H1 (cell line): ENCODE measurements around the gene PCDHGA1. TPM values are rescaled to one million over a fixed set of nuclear protein-coding genes. Genes with fewer than 3 reads are reported as not detected.

ENCODE experiments used
- BCL11A ChIP-seq, 2 experiments: IDR thresholded peaks; one replicate each; pipeline ENCODE4 v1.6.1; 2011; ENCODE audit warnings: low read depth in 2 of 2, low read length in 2 of 2, mild to moderate bottlenecking in 2 of 2
- BRCA1 ChIP-seq: IDR thresholded peaks from 2 replicates; pipeline ENCODE4 v1.6.1; 2012; ENCODE audit warnings: low read depth, low read length, improper control_type of control experiment
- RBBP5 ChIP-seq: IDR thresholded peaks from 2 replicates; pipeline ENCODE4 v1.7.1; 2012; ENCODE audit warnings: low read depth, mild to moderate bottlenecking, inconsistent platforms, low read length, moderate library complexity, borderline replicate concordance
- TCF12 ChIP-seq: IDR thresholded peaks from 2 replicates; pipeline ENCODE4 v1.6.1; 2011; ENCODE audit warnings: low read depth, mild to moderate bottlenecking, low read length
- polyA plus RNA-seq, 7 experiments: library from polyadenylated mRNA; depleted of rRNA in 3 of 7; stranded (reverse) in 5 of 7; unstranded in 2 of 7; fragments of >200 nt in 5 of 7; fragments of 200-250 nt in 2 of 7; gene quantifications; 1 replicate in 5 of 7; 2 replicates in 1 of 7; 4 replicates in 1 of 7; pipeline versions ENCODE4 v1.2.1 to v1.2.3, GENCODE V29; 2011 to 2013; ENCODE audit warnings: missing spikeins in 2 of 7, mixed read lengths in 2 of 7
- total RNA-seq: library from RNA; stranded (reverse); fragmentation: NEBNext Ultra II Directional; extraction: Animal tissue kit (Norgen Biotek cat#: 25700); gene quantifications from 2 replicates; pipeline ENCODE4 v1.2.1, GENCODE V29; 2021
- TF ChIP-seq, protein P1 (sequence below), 3 experiments: IDR thresholded peaks; 1 replicate in 2 of 3; 2 replicates in 1 of 3; pipeline versions ENCODE4 v1.5.1 to v1.6.1; 2011; ENCODE audit warnings: low read length in 3 of 3, mild to moderate bottlenecking in 3 of 3, inconsistent platforms in 2 of 3, low read depth in 1 of 3, moderate library complexity in 1 of 3; ENCODE audit not compliant: insufficient read depth in 1 of 3; ENCODE audit errors: control extremely low read depth in 1 of 3

PCDHGA1 gene
- total and polyA plus RNA-seq, 2 of the 8 experiments (the other 6 are each of a cell fraction or from before 2014, with no cell fraction given), result 0.57 to 0.89 TPM

DNA sequence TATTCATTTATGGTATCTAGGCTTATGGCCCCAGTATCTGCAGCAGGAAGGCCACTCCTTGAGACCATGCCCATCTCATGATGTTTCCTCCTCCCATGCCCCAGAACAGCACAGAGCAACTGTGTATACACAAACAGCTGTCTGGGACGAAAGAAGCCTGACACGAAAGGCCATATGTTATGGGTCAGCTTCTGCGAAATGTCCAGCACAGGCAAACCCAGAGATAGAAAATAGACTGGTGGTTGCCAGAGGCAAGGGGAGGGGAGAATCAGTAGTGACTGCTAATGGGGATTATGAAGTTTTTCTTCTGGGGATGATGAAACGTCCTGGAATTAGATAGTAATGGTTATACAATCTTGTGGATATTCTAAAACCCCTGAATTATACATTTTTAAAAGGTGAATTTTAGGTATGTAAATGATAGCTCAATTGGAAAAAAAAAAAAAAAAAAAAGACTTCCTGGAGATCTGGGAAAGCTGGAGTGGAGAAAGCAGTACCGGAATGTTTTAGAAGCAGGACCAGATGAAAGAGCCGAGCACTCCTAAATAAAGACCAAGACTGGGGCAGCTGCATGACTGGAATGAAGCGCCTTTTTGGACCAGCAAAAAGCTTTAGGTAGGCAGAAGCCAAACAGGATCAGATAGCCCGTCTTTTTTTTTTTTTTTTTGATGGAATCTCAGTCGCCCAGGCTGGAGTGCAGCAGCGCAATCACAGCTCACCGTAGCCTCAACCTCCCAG is 187.7 kb downstream of the PCDHGA1 start (continued):
- TF ChIP-seq, protein P1, sequence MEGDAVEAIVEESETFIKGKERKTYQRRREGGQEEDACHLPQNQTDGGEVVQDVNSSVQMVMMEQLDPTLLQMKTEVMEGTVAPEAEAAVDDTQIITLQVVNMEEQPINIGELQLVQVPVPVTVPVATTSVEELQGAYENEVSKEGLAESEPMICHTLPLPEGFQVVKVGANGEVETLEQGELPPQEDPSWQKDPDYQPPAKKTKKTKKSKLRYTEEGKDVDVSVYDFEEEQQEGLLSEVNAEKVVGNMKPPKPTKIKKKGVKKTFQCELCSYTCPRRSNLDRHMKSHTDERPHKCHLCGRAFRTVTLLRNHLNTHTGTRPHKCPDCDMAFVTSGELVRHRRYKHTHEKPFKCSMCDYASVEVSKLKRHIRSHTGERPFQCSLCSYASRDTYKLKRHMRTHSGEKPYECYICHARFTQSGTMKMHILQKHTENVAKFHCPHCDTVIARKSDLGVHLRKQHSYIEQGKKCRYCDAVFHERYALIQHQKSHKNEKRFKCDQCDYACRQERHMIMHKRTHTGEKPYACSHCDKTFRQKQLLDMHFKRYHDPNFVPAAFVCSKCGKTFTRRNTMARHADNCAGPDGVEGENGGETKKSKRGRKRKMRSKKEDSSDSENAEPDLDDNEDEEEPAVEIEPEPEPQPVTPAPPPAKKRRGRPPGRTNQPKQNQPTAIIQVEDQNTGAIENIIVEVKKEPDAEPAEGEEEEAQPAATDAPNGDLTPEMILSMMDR (IDR thresholded peaks at IDR 0.05; ENCODE audit: control extremely low read depth in 1 of 3, insufficient read depth in 1 of 3, low read depth in 1 of 3, low read length in 3 of 3), result no peak
- TF ChIP-seq RBBP5 (no peak), BRCA1 (no peak), TCF12 (no peak), BCL11A (IDR thresholded peaks at IDR 0.05; ENCODE audit: low read depth in 2 of 2, low read length in 2 of 2) (no peak)
